Astrocyte (in vitro differentiated cells and primary cell): ENCODE measurements around the gene ZNF385B. TPM values are rescaled to one million over a fixed set of nuclear protein-coding genes. Genes with fewer than 3 reads are reported as not detected.
A peak's percentile ranks its signal among the peaks of the same experiment; 100 is the strongest.

Source experiments
- DNase-seq: peaks from one replicate; pipeline ENCODE4 v3.0.0-alpha.2; 2010; ENCODE audit warnings: low read depth
- FAIRE-seq: peaks from 2 replicates; lab custom pipeline; 2011; peaks lifted over from hg19 to GRCh38; lab: Jason Lieb, UNC
- H2AFZ ChIP-seq: 2 replicates; pipeline ENCODE4 v1.6.0; 2012; ENCODE audit warnings: low read depth, low read length, inconsistent platforms
- H3K27ac ChIP-seq: 2 replicates; pipeline ENCODE4 v1.5.1; 2011; ENCODE audit warnings: low read depth, low read length, inconsistent platforms
- H3K27me3 ChIP-seq: 2 replicates; pipeline ENCODE4 v1.6.0; 2011; ENCODE audit warnings: low read length, inconsistent platforms; ENCODE audit not compliant: insufficient read depth
- H3K36me3 ChIP-seq: 2 replicates; pipeline ENCODE4 v1.5.1; 2011; ENCODE audit warnings: low read length, inconsistent platforms; ENCODE audit not compliant: insufficient read depth
- H3K4me1 ChIP-seq: 2 replicates; pipeline ENCODE4 v1.5.1; 2011; ENCODE audit warnings: low read length, inconsistent platforms; ENCODE audit not compliant: insufficient read depth
- H3K4me2 ChIP-seq: 2 replicates; pipeline ENCODE4 v1.6.0; 2012; ENCODE audit warnings: low read length, inconsistent platforms
- H3K4me3 ChIP-seq: 2 replicates; pipeline ENCODE4 v1.5.1; 2011; ENCODE audit warnings: low read depth, mild to moderate bottlenecking, low read length, inconsistent platforms; ENCODE audit not compliant: insufficient read depth
- H3K79me2 ChIP-seq: 2 replicates; pipeline ENCODE4 v1.6.0; 2012; ENCODE audit warnings: mild to moderate bottlenecking, low read length, inconsistent platforms; ENCODE audit not compliant: insufficient read depth
- H3K9ac ChIP-seq: 2 replicates; pipeline ENCODE4 v1.6.0; 2012; ENCODE audit warnings: mild to moderate bottlenecking, low read length, inconsistent platforms
- H3K9me3 ChIP-seq: 2 replicates; pipeline ENCODE4 v1.5.1; 2012; ENCODE audit warnings: low read depth, mild to moderate bottlenecking, low read length, inconsistent platforms; ENCODE audit not compliant: insufficient read depth
- H4K20me1 ChIP-seq: 2 replicates; pipeline ENCODE4 v1.6.0; 2012; ENCODE audit warnings: low read length, inconsistent platforms; ENCODE audit not compliant: insufficient read depth
- H3K27ac Mint-ChIP-seq: one replicate; pipeline ENCODE4 v1.8.0; 2021; ENCODE audit warnings: mild to moderate bottlenecking, mixed read lengths; ENCODE audit not compliant: unreplicated experiment
- H3K27me3 Mint-ChIP-seq: one replicate; pipeline ENCODE4 v1.8.0; 2021; ENCODE audit warnings: low read depth, mixed read lengths; ENCODE audit not compliant: unreplicated experiment
- H3K36me3 Mint-ChIP-seq: one replicate; pipeline ENCODE4 v1.8.0; 2021; ENCODE audit warnings: low read depth, mixed read lengths; ENCODE audit not compliant: unreplicated experiment
- H3K4me1 Mint-ChIP-seq: one replicate; pipeline ENCODE4 v1.8.0; 2021; ENCODE audit warnings: low read depth, mixed read lengths; ENCODE audit not compliant: unreplicated experiment
- H3K4me3 Mint-ChIP-seq: one replicate; pipeline ENCODE4 v1.8.0; 2021; ENCODE audit warnings: mild to moderate bottlenecking, moderate library complexity, mixed read lengths; ENCODE audit not compliant: unreplicated experiment
- H3K9me3 Mint-ChIP-seq: one replicate; pipeline ENCODE4 v1.8.0; 2021; ENCODE audit warnings: mild to moderate bottlenecking, mixed read lengths; ENCODE audit not compliant: unreplicated experiment
- CTCF ChIP-seq: IDR thresholded peaks from 2 replicates; pipeline ENCODE4 v1.5.1; 2011; ENCODE audit warnings: low read depth, mild to moderate bottlenecking, inconsistent platforms, low read length, moderate library complexity; ENCODE audit not compliant: insufficient read depth
- EZH2 ChIP-seq: IDR thresholded peaks from 2 replicates; pipeline ENCODE4 v1.6.1; 2012; ENCODE audit warnings: mild to moderate bottlenecking, low read length, inconsistent platforms; ENCODE audit not compliant: insufficient read depth
- total RNA-seq: library from RNA; stranded (reverse); gene quantifications from 2 replicates; pipeline ENCODE4 v1.2.1, GENCODE V29; 2021

ZNF385B gene
- total RNA-seq, 1 donor from 2014 or later: 0.27 TPM

DNA sequence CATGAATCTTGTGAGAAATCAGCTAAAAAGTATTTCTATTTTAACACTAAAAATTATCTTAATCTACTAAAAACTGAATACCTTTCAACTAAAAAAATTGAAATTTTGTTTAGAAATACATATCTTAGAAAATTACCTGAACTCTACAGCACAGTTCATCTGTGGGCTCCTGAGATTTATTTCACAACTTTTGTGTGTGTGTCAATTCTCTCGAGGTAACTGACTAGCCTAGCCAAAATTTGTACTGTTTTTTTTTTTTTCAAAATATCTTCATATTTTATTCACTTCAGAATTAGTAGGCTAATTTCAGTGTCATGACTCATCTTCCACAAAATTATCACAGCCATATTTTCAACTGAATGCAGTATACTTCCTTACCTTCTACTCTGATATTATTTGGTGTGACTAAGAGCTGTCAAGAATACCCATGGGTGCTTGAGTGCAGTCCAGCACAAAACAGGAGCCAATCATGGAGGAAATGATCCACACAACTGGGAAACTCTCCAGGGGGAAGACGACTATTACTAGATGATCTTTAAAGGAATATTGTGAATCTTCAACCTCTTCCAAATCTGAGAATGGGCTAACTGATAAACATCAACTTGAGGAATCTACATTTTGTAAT, 174.6 kb downstream of the ZNF385B start:
- Histone ChIP-seq H3K36me3 (no peaks in the 10 kb centered on the region), H4K20me1 (no peaks in the 10 kb centered on the region), H3K4me1 (no peaks in the 10 kb centered on the region), H3K9me3 (peaks cover 2% of the 10 kb centered on the region), H3K27me3 (no peaks in the 10 kb centered on the region), H3K9ac (no peak overlapping the region), H3K4me2 (no peak overlapping the region), H3K4me3 (no peak overlapping the region), H3K27ac (no peak overlapping the region), H2AFZ (no peak overlapping the region), H3K79me2 (no peaks in the 10 kb centered on the region)
- Mint-ChIP-seq H3K4me1 (no peaks in the 10 kb centered on the region), H3K4me3 (no peak overlapping the region), H3K27me3 (no peaks in the 10 kb centered on the region), H3K9me3 (no peaks in the 10 kb centered on the region), H3K36me3 (no peaks in the 10 kb centered on the region), H3K27ac (no peak overlapping the region)
- TF ChIP-seq CTCF: no peak
- TF ChIP-seq EZH2: no peak
- FAIRE-seq (peak; percentile 20), DNase-seq (no peak)

- Histone ChIP-seq H4K20me1 (no peaks in the 10 kb centered on the region), H3K79me2 (no peaks in the 10 kb centered on the region), H3K27me3 (no peaks in the 10 kb centered on the region), H2AFZ (no peak overlapping the region), H3K9ac (no peak overlapping the region), H3K4me3 (no peak overlapping the region), H3K36me3 (no peaks in the 10 kb centered on the region), H3K27ac (no peak overlapping the region), H3K9me3 (peaks cover 2% of the 10 kb centered on the region), H3K4me1 (no peaks in the 10 kb centered on the region), H3K4me2 (no peak overlapping the region)
- DNase-seq (no peak), FAIRE-seq (no peak)
- Mint-ChIP-seq H3K27me3 (no peaks in the 10 kb centered on the region), H3K4me3 (no peak overlapping the region), H3K4me1 (no peaks in the 10 kb centered on the region), H3K9me3 (no peaks in the 10 kb centered on the region), H3K36me3 (no peaks in the 10 kb centered on the region), H3K27ac (no peak overlapping the region)
- TF ChIP-seq CTCF (no peak), EZH2 (no peak)
These were observed 175.3 kb downstream of the ZNF385B start for GRCh38 chr2:179686069-179686468.

- FAIRE-seq: no peak
- no peak overlapping the region for H3K27ac ChIP-seq
- Mint-ChIP-seq H3K27me3 (no peaks in the 10 kb centered on the region), H3K9me3 (no peaks in the 10 kb centered on the region), H3K4me1 (no peaks in the 10 kb centered on the region), H3K4me3 (no peak overlapping the region), H3K36me3 (no peaks in the 10 kb centered on the region), H3K27ac (no peak overlapping the region)
- TF ChIP-seq CTCF: no peak
- no peak for TF ChIP-seq EZH2
- no peaks in the 10 kb centered on the region for H3K27me3 ChIP-seq
- H2AFZ ChIP-seq: no peak overlapping the region
- H3K36me3 ChIP-seq: no peaks in the 10 kb centered on the region
- H4K20me1 ChIP-seq: no peaks in the 10 kb centered on the region
- no peak overlapping the region for H3K4me2 ChIP-seq
- H3K4me3 ChIP-seq: no peak overlapping the region
- no peaks in the 10 kb centered on the region for H3K4me1 ChIP-seq
- no peaks in the 10 kb centered on the region for H3K79me2 ChIP-seq
- peaks cover 2% of the 10 kb centered on the region for H3K9me3 ChIP-seq
- no peak for DNase-seq
- H3K9ac ChIP-seq: no peak overlapping the region
These were observed 176.3 kb downstream of the ZNF385B start for GRCh38 chr2:179685146-179685545.
